GM12891 (cell line): ENCODE measurements around the gene TECTB.

Experiments used
- DNase-seq: peaks from one replicate; pipeline ENCODE4 v3.0.0; 2011; ENCODE audit warnings: low spot score; ENCODE audit not compliant: insufficient read length
- FAIRE-seq: peaks from 2 replicates; lab custom pipeline; 2011; peaks lifted over from hg19 to GRCh38; lab: Jason Lieb, UNC
- PAX5 ChIP-seq: IDR thresholded peaks from 2 replicates; pipeline ENCODE4 v1.6.1; 2011; ENCODE audit warnings: low read length, moderate library complexity, mild to moderate bottlenecking; ENCODE audit not compliant: insufficient read depth, severe bottlenecking
- POLR2A ChIP-seq: IDR thresholded peaks from 2 replicates; pipeline ENCODE4 v1.6.1; 2011; ENCODE audit warnings: low read depth, low read length, control low read depth
- POLR2AphosphoS5 ChIP-seq: IDR thresholded peaks from 2 replicates; pipeline ENCODE4 v1.6.1; 2011; ENCODE audit warnings: low read depth, low read length, control low read depth
- POU2F2 ChIP-seq: IDR thresholded peaks from 2 replicates; pipeline ENCODE4 v1.6.1; 2011; ENCODE audit warnings: low read depth, mild to moderate bottlenecking, control low read depth, low read length, moderate library complexity
- SPI1 ChIP-seq: IDR thresholded peaks from 2 replicates; pipeline ENCODE4 v1.6.1; 2011; ENCODE audit warnings: low read depth, low read length, control low read depth
- TAF1 ChIP-seq: IDR thresholded peaks from 2 replicates; pipeline ENCODE4 v1.6.1; 2011; ENCODE audit warnings: low read depth, low read length, control low read depth

Gene TECTB

GRCh38 chr10:112304267-112304859 lies 21.2 kb downstream of the TECTB start:
- FAIRE-seq (no peak), DNase-seq (no peak)
- TF ChIP-seq PAX5: no peak
- no peak for TF ChIP-seq SPI1
- TF ChIP-seq POLR2AphosphoS5: no peak
- no peak for TF ChIP-seq TAF1
- TF ChIP-seq POU2F2: no peak
- no peak for TF ChIP-seq POLR2A

GRCh38 chr10:112307358-112308124 lies 24.3 kb downstream of the TECTB start:
- TF ChIP-seq POLR2A (no peak), POU2F2 (no peak), TAF1 (no peak), POLR2AphosphoS5 (no peak), SPI1 (no peak), PAX5 (no peak)
- FAIRE-seq: peak; percentile 63
- DNase-seq: peak; percentile 56

- TF ChIP-seq POLR2A (no peak), SPI1 (no peak), TAF1 (no peak), POU2F2 (no peak), PAX5 (no peak), POLR2AphosphoS5 (no peak)
- DNase-seq (no peak), FAIRE-seq (no peak)
Observed at GRCh38 chr10:112308125-112308502, 24.9 kb downstream of the TECTB start.

GRCh38 chr10:112311481-112311880 lies 28.3 kb downstream of the TECTB start:
- no peak for TF ChIP-seq PAX5
- no peak for DNase-seq
- no peak for FAIRE-seq

GRCh38 chr10:112313234-112313633 lies 30.0 kb downstream of the TECTB start:
- DNase-seq (no peak), FAIRE-seq (no peak)

GRCh38 chr10:112313911-112314310 lies 30.7 kb downstream of the TECTB start:
- TF ChIP-seq SPI1: no peak
- TF ChIP-seq TAF1: no peak
- TF ChIP-seq POLR2AphosphoS5: no peak
- DNase-seq (no peak), FAIRE-seq (no peak)

More at GRCh38 chr10:112313234-112313633, 30.0 kb downstream of the TECTB start:
- TF ChIP-seq TAF1: no peak
- no peak for TF ChIP-seq SPI1
- TF ChIP-seq POLR2AphosphoS5: no peak
- TF ChIP-seq POLR2A: no peak
- TF ChIP-seq POU2F2: no peak
- TF ChIP-seq PAX5: no peak

- DNase-seq (peak; percentile 54), FAIRE-seq (peak; percentile 89)
- TF ChIP-seq TAF1 (no peak), POU2F2 (no peak), POLR2A (no peak), POLR2AphosphoS5 (no peak), SPI1 (no peak), PAX5 (no peak)
Observed at GRCh38 chr10:112314822-112315474, 31.7 kb downstream of the TECTB start.

GRCh38 chr10:112327678-112328077 lies 44.5 kb downstream of the TECTB start:
- DNase-seq (no peak), FAIRE-seq (no peak)

GRCh38 chr10:112330162-112330561 lies 47.0 kb downstream of the TECTB start:
- TF ChIP-seq TAF1 (no peak), SPI1 (no peak), POLR2AphosphoS5 (no peak), PAX5 (no peak), POU2F2 (no peak), POLR2A (no peak)
- FAIRE-seq: no peak
- DNase-seq: no peak

More at GRCh38 chr10:112327678-112328077, 44.5 kb downstream of the TECTB start:
- TF ChIP-seq SPI1 (no peak), POU2F2 (no peak), TAF1 (no peak), POLR2A (no peak), POLR2AphosphoS5 (no peak), PAX5 (no peak)
